IMR-90 (cell line): Measurements from ENCODE around the gene KAT6B. TPM values are rescaled to one million over a fixed set of nuclear protein-coding genes. Genes with fewer than 3 reads are reported as not detected.

Experiments
- ATAC-seq: fragments of 200-7000 bp; cut with Tn5 transposase; 2 replicates; pipeline ENCODE4 v1.9.1; 2020; ENCODE audit warnings: low read depth, mild to moderate bottlenecking, moderate library complexity
- BruUV-seq: library from RNA; stranded (reverse); fragments of 400-500 nt; replicated peaks from 2 replicates; lab custom pipeline; 2021; lab: Mats Ljungman, UMichigan
- CTCF ChIA-PET: fragments of 300-600 bp; formaldehyde crosslinking; extraction: SDS; loops from one replicate; lab custom pipeline; 2021; ENCODE audit warnings: antibody characterized with exemption; lab: Yijun Ruan, JAX
- POLR2A ChIA-PET: fragments of 300-600 bp; sonication (Branson Sonifier 250); formaldehyde crosslinking; loops from one replicate; lab custom pipeline; 2022; ENCODE audit warnings: antibody characterized with exemption; ENCODE audit not compliant: unreplicated experiment; lab: Charles Lee
- DNase-seq: peaks from one replicate; pipeline ENCODE4 v3.0.0; 2013
- H2AFZ ChIP-seq: replicated peaks from 2 replicates; pipeline ENCODE3; 2013; ENCODE audit warnings: low read length, mild to moderate bottlenecking; ENCODE audit not compliant: poor library complexity
- H2AK5ac ChIP-seq: 2 replicates; pipeline ENCODE4 v1.6.1; 2013; ENCODE audit warnings: low read depth, low read length, inconsistent platforms
- H2AK9ac ChIP-seq: replicated peaks from 2 replicates; pipeline ENCODE3; 2013; ENCODE audit warnings: mild to moderate bottlenecking, low read depth, low read length, moderate library complexity; ENCODE audit not compliant: poor library complexity
- H2BK120ac ChIP-seq: 2 replicates; pipeline ENCODE4 v1.6.1; 2013; ENCODE audit warnings: low read depth, low read length, inconsistent platforms
- H2BK15ac ChIP-seq: 3 replicates; pipeline ENCODE4 v1.6.1; 2013; ENCODE audit warnings: low read depth, low read length, inconsistent platforms
- H2BK20ac ChIP-seq: 2 replicates; pipeline ENCODE4 v1.6.1; 2013; ENCODE audit warnings: low read depth, mild to moderate bottlenecking, inconsistent platforms, low read length, moderate library complexity
- H2BK5ac ChIP-seq: 2 replicates; pipeline ENCODE4 v1.6.1; 2013; ENCODE audit warnings: mild to moderate bottlenecking, low read depth, low read length, inconsistent platforms; ENCODE audit not compliant: poor library complexity, severe bottlenecking
- H3K14ac ChIP-seq: replicated peaks from 2 replicates; pipeline ENCODE4 v1.6.1; 2013; ENCODE audit warnings: low read depth, low read length, inconsistent platforms
- H3K18ac ChIP-seq: 2 replicates; pipeline ENCODE4 v1.6.1; 2013; ENCODE audit warnings: low read depth, low read length, control low read depth
- H3K23ac ChIP-seq: 2 replicates; pipeline ENCODE4 v1.6.1; 2013; ENCODE audit warnings: low read depth, low read length, inconsistent platforms
- H3K27ac ChIP-seq: 2 replicates; pipeline ENCODE4 v1.5.1; 2013; ENCODE audit warnings: mild to moderate bottlenecking, control low read depth, low read length; ENCODE audit not compliant: insufficient read depth
- H3K27me3 ChIP-seq: 2 replicates; pipeline ENCODE4 v1.6.1; 2013; ENCODE audit warnings: low read length; ENCODE audit not compliant: control insufficient read depth, insufficient read depth
- H3K36me3 ChIP-seq: 2 replicates; pipeline ENCODE4 v1.6.1; 2013; ENCODE audit warnings: low read length, mixed read lengths; ENCODE audit not compliant: control insufficient read depth, insufficient read depth
- H3K4ac ChIP-seq: 2 replicates; pipeline ENCODE4 v1.6.1; 2013; ENCODE audit warnings: low read depth, low read length, inconsistent platforms
- H3K4me1 ChIP-seq: 2 replicates; pipeline ENCODE4 v1.6.1; 2013; ENCODE audit warnings: low read length, mixed read lengths; ENCODE audit not compliant: control insufficient read depth, insufficient read depth
- H3K4me2 ChIP-seq: 2 replicates; pipeline ENCODE4 v1.6.1; 2013; ENCODE audit warnings: low read depth, mild to moderate bottlenecking, control low read depth, low read length, moderate library complexity
- H3K4me3 ChIP-seq: 2 replicates; pipeline ENCODE4 v1.5.1; 2013; ENCODE audit warnings: low read depth, mild to moderate bottlenecking, control low read depth, low read length, moderate library complexity; ENCODE audit not compliant: insufficient read depth
- H3K56ac ChIP-seq: 2 replicates; pipeline ENCODE4 v1.6.1; 2013; ENCODE audit warnings: low read length, inconsistent platforms; ENCODE audit not compliant: insufficient read depth; ENCODE audit errors: extremely low read depth
- H3K79me1 ChIP-seq, 2 experiments: 2 replicates each; pipeline ENCODE4 v1.6.1; 2013; ENCODE audit warnings: low read length in 2 of 2, inconsistent platforms in 1 of 2, low read depth in 1 of 2
- H3K9ac ChIP-seq: 2 replicates; pipeline ENCODE4 v1.6.1; 2013; ENCODE audit warnings: low read depth, low read length, control low read depth
- H3K9me1 ChIP-seq: 2 replicates; pipeline ENCODE4 v1.6.1; 2013; ENCODE audit warnings: low read length, inconsistent platforms; ENCODE audit not compliant: insufficient read depth
- H3K9me3 ChIP-seq: 2 replicates; pipeline ENCODE4 v1.6.1; 2013; ENCODE audit warnings: low read length; ENCODE audit not compliant: control insufficient read depth, insufficient read depth
- H4K20me1 ChIP-seq: 2 replicates; pipeline ENCODE4 v1.6.1; 2013; ENCODE audit warnings: low read length, inconsistent platforms; ENCODE audit not compliant: insufficient read depth
- H4K5ac ChIP-seq: 2 replicates; pipeline ENCODE4 v1.6.1; 2013; ENCODE audit warnings: mild to moderate bottlenecking, low read depth, low read length, control low read depth
- H4K8ac ChIP-seq, 2 experiments: 2 replicates each; pipeline ENCODE4 v1.6.1; 2013; ENCODE audit warnings: low read depth in 2 of 2, low read length in 2 of 2, control low read depth in 1 of 2, inconsistent platforms in 1 of 2
- H4K91ac ChIP-seq: 2 replicates; pipeline ENCODE4 v1.6.1; 2013; ENCODE audit warnings: low read depth, low read length, inconsistent platforms; ENCODE audit not compliant: insufficient read depth
- BHLHE40 ChIP-seq: fragments of 150-350 bp; IDR thresholded peaks from 2 replicates; pipeline ENCODE4 v1.6.1; 2016; ENCODE audit warnings: mild to moderate bottlenecking, low read depth, low read length
- CEBPB ChIP-seq: IDR thresholded peaks from 2 replicates; pipeline ENCODE4 v1.6.1; 2012; ENCODE audit warnings: low read depth, low read length, improper control_type of control experiment
- CHD1 ChIP-seq: IDR thresholded peaks from 2 replicates; pipeline ENCODE4 v1.6.1; 2012; ENCODE audit warnings: low read depth, low read length, improper control_type of control experiment
- FOS ChIP-seq: fragments of 150-350 bp; IDR thresholded peaks from 2 replicates; pipeline ENCODE4 v1.6.1; 2016; ENCODE audit warnings: low read depth, low read length
- MAFK ChIP-seq: IDR thresholded peaks from 2 replicates; pipeline ENCODE4 v1.6.1; 2012; ENCODE audit warnings: low read depth, low read length, improper control_type of control experiment
- MAZ ChIP-seq: IDR thresholded peaks from 2 replicates; pipeline ENCODE4 v1.6.1; 2012; ENCODE audit warnings: low read depth, mild to moderate bottlenecking, low read length, improper control_type of control experiment, moderate library complexity, borderline replicate concordance
- MXI1 ChIP-seq: IDR thresholded peaks from 2 replicates; pipeline ENCODE4 v1.6.1; 2012; ENCODE audit warnings: low read depth, mild to moderate bottlenecking, low read length, moderate library complexity, borderline replicate concordance
- NFE2L2 ChIP-seq: fragments of 150-350 bp; IDR thresholded peaks from 2 replicates; pipeline ENCODE4 v1.6.1; 2016; ENCODE audit warnings: low read depth, mild to moderate bottlenecking, low read length
- POLR2A ChIP-seq: IDR thresholded peaks from 2 replicates; pipeline ENCODE4 v1.6.1; 2012; ENCODE audit warnings: mild to moderate bottlenecking, low read depth, low read length
- RAD21 ChIP-seq: IDR thresholded peaks from 2 replicates; pipeline ENCODE4 v1.6.1; 2012; ENCODE audit warnings: low read length, improper control_type of control experiment
- RCOR1 ChIP-seq: IDR thresholded peaks from 2 replicates; pipeline ENCODE4 v1.6.1; 2012; ENCODE audit warnings: mild to moderate bottlenecking, low read length, improper control_type of control experiment; ENCODE audit not compliant: insufficient replicate concordance
- RFX5 ChIP-seq: IDR thresholded peaks from 2 replicates; pipeline ENCODE4 v1.8.0; 2012; ENCODE audit warnings: low read depth, mild to moderate bottlenecking, low read length, moderate library complexity
- dilution Hi-C: fragments of 300-500 bp; cut with HindIII; formaldehyde crosslinking; loops from one replicate; pipeline ENCODE4 v1.14.3; 2018; ENCODE audit warnings: low sequenced_read_pairs; ENCODE audit not compliant: unreplicated experiment
- in situ Hi-C: fragments of 300-500 bp; cut with MboI; formaldehyde crosslinking; loops from 3 replicates; pipeline ENCODE4 v1.14.3; 2019; ENCODE audit warnings: low sequenced_read_pairs, inconsistent platforms, mixed read lengths
- intact Hi-C: fragments of 100-400 bp; cut with micrococcal nuclease; formaldehyde crosslinking; loops from 2 replicates; pipeline ENCODE4 v1.10.0; 2022
- polyA plus RNA-seq, 3 experiments: library from polyadenylated mRNA; depleted of rRNA; stranded (reverse); fragments of >200 nt; gene quantifications; 2 replicates each; pipeline ENCODE4 v1.2.3, GENCODE V29; 2012; ENCODE audit warnings: low replicate concordance in 1 of 3
- total RNA-seq: library from RNA; depleted of rRNA; stranded (reverse); fragments of >200 nt; gene quantifications from 2 replicates; pipeline ENCODE4 v1.2.3, GENCODE V29; 2012
- TF ChIP-seq, protein P1 (sequence below): conservative IDR thresholded peaks from 2 replicates; pipeline ENCODE4 v1.5.1; 2012; ENCODE audit warnings: mild to moderate bottlenecking, low read depth, low read length, improper control_type of control experiment
- TF ChIP-seq, protein P2 (sequence below): fragments of 150-350 bp; IDR thresholded peaks from 2 replicates; pipeline ENCODE4 v1.6.1; 2016; ENCODE audit warnings: low read depth, mild to moderate bottlenecking, low read length, moderate library complexity, borderline replicate concordance
- TF ChIP-seq, protein P3 (sequence below): fragments of 150-350 bp; IDR thresholded peaks from 2 replicates; pipeline ENCODE4 v1.6.1; 2017; ENCODE audit warnings: mild to moderate bottlenecking, antibody characterized with exemption, low read length, low read depth

Gene KAT6B
- total and polyA plus RNA-seq, 2 of the 4 experiments (the other 2 are of a cell fraction) = 8.8 to 28.1 TPM

DNA sequence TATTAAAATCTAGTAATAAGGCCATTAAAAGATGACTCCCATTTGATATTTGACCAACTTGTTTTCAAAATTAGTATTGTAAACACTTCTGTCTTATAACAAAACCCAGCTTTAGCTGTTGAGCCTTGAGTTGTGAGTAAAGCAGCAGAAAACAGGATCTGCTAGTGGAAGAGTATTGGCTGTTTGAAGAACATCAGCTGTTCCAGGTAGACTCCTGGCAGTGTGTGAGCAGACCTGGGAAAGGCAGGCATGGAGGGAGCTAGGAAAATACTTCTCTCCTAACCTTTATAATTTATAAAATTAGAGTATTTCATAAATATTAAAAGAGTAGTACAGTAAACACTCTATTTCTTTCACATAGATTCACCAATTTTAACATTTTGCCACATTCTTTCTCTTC, 29.0 kb downstream of the KAT6B start:
- Histone ChIP-seq H2BK20ac (no peak overlapping the region), H2AFZ (no peak overlapping the region), H3K9me3 (no peaks in the 10 kb centered on the region), H4K5ac (no peak overlapping the region), H3K23ac (peak overlapping the region; percentile 73; the same call in 1 of the 2 replicates), H3K4me3 (no peak overlapping the region), H3K14ac (no peak overlapping the region), H3K18ac (no peak overlapping the region), H3K9ac (no peak overlapping the region; the same call in 1 of the 2 replicates), H3K4me1 (peaks cover 7% of the 10 kb centered on the region), H3K9me1 (peaks cover 13% of the 10 kb centered on the region), H2BK15ac (no peak overlapping the region), H3K79me1 (peaks cover 36 to 76% of the 10 kb centered on the region in 2 experiments), H3K27me3 (no peaks in the 10 kb centered on the region), H2BK120ac (no peak overlapping the region), H4K8ac (peak overlapping the region in 1 of 2 experiments; percentile 39; a peak in 1 of 4 replicates), H3K56ac (no peak overlapping the region), H4K91ac (no peak overlapping the region), H3K4me2 (no peak overlapping the region), H2BK5ac (no peak overlapping the region), H3K4ac (no peak overlapping the region), H3K36me3 (peaks cover 2% of the 10 kb centered on the region; the same call in 1 of the 2 replicates), H3K27ac (no peak overlapping the region), H4K20me1 (peaks cover 27% of the 10 kb centered on the region), H2AK9ac (no peak overlapping the region), H2AK5ac (0 out of 2 replicates have a peak overlapping the region, but pooled peaks have one; percentile 27)
- dilution Hi-C loops = no loop called here
- ChIA-PET POLR2A (no interaction called here), CTCF (no interaction called here)
- intact Hi-C loops = no loop called here
- DNase-seq (no peak), ATAC-seq (no peak)
- TF ChIP-seq RCOR1 (no peak), POLR2A (no peak), BHLHE40 (no peak), MAZ (no peak), FOS (no peak), CEBPB (no peak), MXI1 (no peak), RAD21 (no peak), CHD1 (no peak), MAFK (no peak), RFX5 (no peak), NFE2L2 (no peak)
- TF ChIP-seq, protein P1, sequence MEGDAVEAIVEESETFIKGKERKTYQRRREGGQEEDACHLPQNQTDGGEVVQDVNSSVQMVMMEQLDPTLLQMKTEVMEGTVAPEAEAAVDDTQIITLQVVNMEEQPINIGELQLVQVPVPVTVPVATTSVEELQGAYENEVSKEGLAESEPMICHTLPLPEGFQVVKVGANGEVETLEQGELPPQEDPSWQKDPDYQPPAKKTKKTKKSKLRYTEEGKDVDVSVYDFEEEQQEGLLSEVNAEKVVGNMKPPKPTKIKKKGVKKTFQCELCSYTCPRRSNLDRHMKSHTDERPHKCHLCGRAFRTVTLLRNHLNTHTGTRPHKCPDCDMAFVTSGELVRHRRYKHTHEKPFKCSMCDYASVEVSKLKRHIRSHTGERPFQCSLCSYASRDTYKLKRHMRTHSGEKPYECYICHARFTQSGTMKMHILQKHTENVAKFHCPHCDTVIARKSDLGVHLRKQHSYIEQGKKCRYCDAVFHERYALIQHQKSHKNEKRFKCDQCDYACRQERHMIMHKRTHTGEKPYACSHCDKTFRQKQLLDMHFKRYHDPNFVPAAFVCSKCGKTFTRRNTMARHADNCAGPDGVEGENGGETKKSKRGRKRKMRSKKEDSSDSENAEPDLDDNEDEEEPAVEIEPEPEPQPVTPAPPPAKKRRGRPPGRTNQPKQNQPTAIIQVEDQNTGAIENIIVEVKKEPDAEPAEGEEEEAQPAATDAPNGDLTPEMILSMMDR = no peak
- TF ChIP-seq, protein P2, sequence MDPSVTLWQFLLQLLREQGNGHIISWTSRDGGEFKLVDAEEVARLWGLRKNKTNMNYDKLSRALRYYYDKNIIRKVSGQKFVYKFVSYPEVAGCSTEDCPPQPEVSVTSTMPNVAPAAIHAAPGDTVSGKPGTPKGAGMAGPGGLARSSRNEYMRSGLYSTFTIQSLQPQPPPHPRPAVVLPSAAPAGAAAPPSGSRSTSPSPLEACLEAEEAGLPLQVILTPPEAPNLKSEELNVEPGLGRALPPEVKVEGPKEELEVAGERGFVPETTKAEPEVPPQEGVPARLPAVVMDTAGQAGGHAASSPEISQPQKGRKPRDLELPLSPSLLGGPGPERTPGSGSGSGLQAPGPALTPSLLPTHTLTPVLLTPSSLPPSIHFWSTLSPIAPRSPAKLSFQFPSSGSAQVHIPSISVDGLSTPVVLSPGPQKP = no peak
- TF ChIP-seq, protein P3, sequence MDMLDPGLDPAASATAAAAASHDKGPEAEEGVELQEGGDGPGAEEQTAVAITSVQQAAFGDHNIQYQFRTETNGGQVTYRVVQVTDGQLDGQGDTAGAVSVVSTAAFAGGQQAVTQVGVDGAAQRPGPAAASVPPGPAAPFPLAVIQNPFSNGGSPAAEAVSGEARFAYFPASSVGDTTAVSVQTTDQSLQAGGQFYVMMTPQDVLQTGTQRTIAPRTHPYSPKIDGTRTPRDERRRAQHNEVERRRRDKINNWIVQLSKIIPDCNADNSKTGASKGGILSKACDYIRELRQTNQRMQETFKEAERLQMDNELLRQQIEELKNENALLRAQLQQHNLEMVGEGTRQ = no peak
- in situ Hi-C loops = no loop called here
- no TSS peak for BruUV-seq
